Panc1 (cell line): ENCODE data around the gene SRSF2.

Experiments
- CTCF ChIP-seq: fragments of 450-650 bp; IDR thresholded peaks from 2 replicates; pipeline ENCODE4 v1.5.1; 2017; ENCODE audit warnings: mild to moderate bottlenecking
- POLR2AphosphoS5 ChIP-seq: IDR thresholded peaks from 2 replicates; pipeline ENCODE4 v1.6.1; 2012; ENCODE audit warnings: mild to moderate bottlenecking, low read depth, low read length, moderate library complexity
- SIN3A ChIP-seq: IDR thresholded peaks from 2 replicates; pipeline ENCODE4 v1.6.1; 2012; ENCODE audit warnings: low read depth, mild to moderate bottlenecking, low read length, moderate library complexity, borderline replicate concordance; ENCODE audit not compliant: insufficient read depth

GRCh38 chr17:76721463-76721862, 15.7 kb downstream of the SRSF2 start:
- no peak for TF ChIP-seq CTCF
- no peak for TF ChIP-seq POLR2AphosphoS5
- TF ChIP-seq SIN3A: no peak
